ENCODE data around the gene CHDH. TPM values are rescaled to one million over a fixed set of nuclear protein-coding genes. Genes with fewer than 3 reads are reported as not detected.

Gene CHDH
- total RNA-seq, 2 donors from 2014 or later = 21.5 to 26.0 TPM

GRCh38 chr3:53807117-53807810 is 39.0 kb downstream of the CHDH start:
- Histone ChIP-seq H3K4me1 (peaks cover 21% of the 10 kb centered on the region), H3K4me3 (no peak overlapping the region), H3K27ac (peak overlapping the region; percentile 38 to 81 (median 62)), H3K9me3 (no peaks in the 10 kb centered on the region), H3K27me3 (no peaks in the 10 kb centered on the region), H3K36me3 (replicated peaks in 1 of 2; ENCODE audit: insufficient read depth in 1 of 2, low read depth in 2 of 2) (no peaks in the 10 kb centered on the region)
- intact Hi-C loops (cut with DNase I) = no loop called here
- ATAC-seq (no peak), DNase-seq (no peak)
- WGBS, 2 donors = 53 to 71% methylated on average over 8 to 15 of the region's 15 CpGs
- TF ChIP-seq POLR2A (IDR thresholded peaks at IDR 0.05) = no peak
- no peak for TF ChIP-seq CTCF (IDR thresholded peaks at IDR 0.05)

- TF ChIP-seq CTCF (IDR thresholded peaks at IDR 0.05) (peak in 3 of 7 experiments; percentile 5 to 20 (median 19)), POLR2A (IDR thresholded peaks at IDR 0.05) (peak in 2 of 3 donors; percentile 36 to 42)
- H3K27ac ChIP-seq = peak overlapping the region; percentile 38 to 81 (median 62)
- 15 to 44% methylated on average over 9 to 10 of the region's 10 CpGs for WGBS, 2 donors
- H3K4me1 ChIP-seq = peaks cover 21% of the 10 kb centered on the region
- no peaks in the 10 kb centered on the region for H3K9me3 ChIP-seq
- H3K27me3 ChIP-seq = no peaks in the 10 kb centered on the region
- no peaks in the 10 kb centered on the region for H3K36me3 ChIP-seq (replicated peaks in 1 of 2; ENCODE audit: insufficient read depth in 1 of 2, low read depth in 2 of 2)
- H3K4me3 ChIP-seq = no peak overlapping the region
- intact Hi-C loops (cut with DNase I) = no loop called here
- DNase-seq (peak; percentile 44 to 79 (median 70)), ATAC-seq (peak; percentile 85)
These were observed 39.8 kb downstream of the CHDH start for GRCh38 chr3:53806182-53807116.

GRCh38 chr3:53805463-53806159 is 40.6 kb downstream of the CHDH start:
- Histone ChIP-seq H3K36me3 (replicated peaks in 1 of 2; ENCODE audit: insufficient read depth in 1 of 2, low read depth in 2 of 2) (no peaks in the 10 kb centered on the region), H3K27ac (peak overlapping the region in 1 of 4 donors; percentile 70), H3K9me3 (no peaks in the 10 kb centered on the region), H3K4me3 (no peak overlapping the region), H3K4me1 (peaks cover 21% of the 10 kb centered on the region), H3K27me3 (no peaks in the 10 kb centered on the region)
- no peak for ATAC-seq
- no peak for TF ChIP-seq CTCF (IDR thresholded peaks at IDR 0.05)
- no peak for TF ChIP-seq POLR2A (IDR thresholded peaks at IDR 0.05)
- no peak for DNase-seq
- 66 to 77% methylated on average over 4 of the region's 4 CpGs for WGBS, 2 donors
- intact Hi-C loops (cut with DNase I) = no loop called here

GRCh38 chr3:53804697-53805462 is 41.3 kb downstream of the CHDH start:
- H3K4me1 ChIP-seq = peaks cover 21% of the 10 kb centered on the region
- intact Hi-C loops (cut with DNase I) = no loop called here
- no peaks in the 10 kb centered on the region for H3K36me3 ChIP-seq (replicated peaks in 1 of 2; ENCODE audit: insufficient read depth in 1 of 2, low read depth in 2 of 2)
- 74 to 77% methylated on average over 8 to 14 of the region's 14 CpGs for WGBS, 2 donors
- H3K4me3 ChIP-seq = no peak overlapping the region
- TF ChIP-seq CTCF (IDR thresholded peaks at IDR 0.05) = no peak
- no peak for TF ChIP-seq POLR2A (IDR thresholded peaks at IDR 0.05)
- no peak for ATAC-seq
- DNase-seq = no peak
- no peaks in the 10 kb centered on the region for H3K9me3 ChIP-seq
- H3K27ac ChIP-seq = no peak overlapping the region
- H3K27me3 ChIP-seq = no peaks in the 10 kb centered on the region

All from body of pancreas (tissue), 4 donors.